Measurements from ENCODE around the gene IQSEC3.

GRCh38 chr12:111699-112493, 45.3 kb downstream of the IQSEC3 start:
- TF ChIP-seq, protein P1, sequence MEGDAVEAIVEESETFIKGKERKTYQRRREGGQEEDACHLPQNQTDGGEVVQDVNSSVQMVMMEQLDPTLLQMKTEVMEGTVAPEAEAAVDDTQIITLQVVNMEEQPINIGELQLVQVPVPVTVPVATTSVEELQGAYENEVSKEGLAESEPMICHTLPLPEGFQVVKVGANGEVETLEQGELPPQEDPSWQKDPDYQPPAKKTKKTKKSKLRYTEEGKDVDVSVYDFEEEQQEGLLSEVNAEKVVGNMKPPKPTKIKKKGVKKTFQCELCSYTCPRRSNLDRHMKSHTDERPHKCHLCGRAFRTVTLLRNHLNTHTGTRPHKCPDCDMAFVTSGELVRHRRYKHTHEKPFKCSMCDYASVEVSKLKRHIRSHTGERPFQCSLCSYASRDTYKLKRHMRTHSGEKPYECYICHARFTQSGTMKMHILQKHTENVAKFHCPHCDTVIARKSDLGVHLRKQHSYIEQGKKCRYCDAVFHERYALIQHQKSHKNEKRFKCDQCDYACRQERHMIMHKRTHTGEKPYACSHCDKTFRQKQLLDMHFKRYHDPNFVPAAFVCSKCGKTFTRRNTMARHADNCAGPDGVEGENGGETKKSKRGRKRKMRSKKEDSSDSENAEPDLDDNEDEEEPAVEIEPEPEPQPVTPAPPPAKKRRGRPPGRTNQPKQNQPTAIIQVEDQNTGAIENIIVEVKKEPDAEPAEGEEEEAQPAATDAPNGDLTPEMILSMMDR (IDR thresholded peaks at IDR 0.05; ENCODE audit: poor library complexity, severe bottlenecking): no peak
- TF ChIP-seq RAD21 (conservative IDR thresholded peaks at IDR 0.05) (no peak), POLR2AphosphoS5 (IDR thresholded peaks at IDR 0.05) (no peak)

Measured in neural cell (in vitro differentiated cells).